T-helper 17 cell (primary cell): ENCODE measurements around the gene BICD1. TPM values are rescaled to one million over a fixed set of nuclear protein-coding genes. Genes with fewer than 3 reads are reported as not detected.
A peak's percentile ranks its signal among the peaks of the same experiment; 100 is the strongest.

ENCODE experiments used
- ATAC-seq: fragments of 150-1000 bp; cut with Tn5 transposase; 2 replicates; pipeline ENCODE4 v1.10.0; 2021; ENCODE audit warnings: mild to moderate bottlenecking, moderate library complexity
- DNase-seq, 3 donors: peaks; one replicate each; pipeline versions ENCODE4 v3.0.0 to v3.0.0-alpha.2; 2020 to 2021
- H3K9me3 ChIP-seq: one replicate; pipeline ENCODE4 v1.7.0; 2013; ENCODE audit warnings: low read length, mild to moderate bottlenecking; ENCODE audit not compliant: control insufficient read depth, poor library complexity, severe bottlenecking
- H3K27ac Mint-ChIP-seq: one replicate; pipeline ENCODE4 v1.8.0; 2022; ENCODE audit warnings: mild to moderate bottlenecking, moderate library complexity, mixed read lengths
- H3K27me3 Mint-ChIP-seq: one replicate; pipeline ENCODE4 v1.8.0; 2022; ENCODE audit warnings: mixed read lengths
- H3K36me3 Mint-ChIP-seq: one replicate; pipeline ENCODE4 v1.8.0; 2022; ENCODE audit warnings: low read depth, mixed read lengths
- H3K4me1 Mint-ChIP-seq: one replicate; pipeline ENCODE4 v1.8.0; 2022; ENCODE audit warnings: mild to moderate bottlenecking, mixed read lengths
- H3K4me3 Mint-ChIP-seq: one replicate; pipeline ENCODE4 v1.8.0; 2022; ENCODE audit warnings: mild to moderate bottlenecking, moderate library complexity, mixed read lengths
- total RNA-seq, 4 donors: library from RNA in 2 of 4; stranded (reverse) in 2 of 4; gene quantifications; one replicate each; pipeline ENCODE4 v1.2.3 and lab custom pipeline; 2022 to 2026

BICD1 gene
- total RNA-seq, 2 donors from 2014 or later: 10.5 to 15.8 TPM

- Mint-ChIP-seq H3K4me3 (no peak overlapping the region), H3K27me3 (no peaks in the 10 kb centered on the region), H3K27ac (no peak overlapping the region), H3K4me1 (no peaks in the 10 kb centered on the region), H3K36me3 (no peaks in the 10 kb centered on the region)
- DNase-seq (no peak), ATAC-seq (no peak)
- no peaks in the 10 kb centered on the region for H3K9me3 ChIP-seq
These were observed 84.8 kb downstream of the BICD1 start for GRCh38 chr12:32191445-32191844.

GRCh38 chr12:32196250-32197198 lies 89.9 kb downstream of the BICD1 start:
- peaks cover 5% of the 10 kb centered on the region for H3K4me1 Mint-ChIP-seq
- DNase-seq (no peak), ATAC-seq (no peak)
- no peaks in the 10 kb centered on the region for H3K27me3 Mint-ChIP-seq
- no peak overlapping the region for H3K27ac Mint-ChIP-seq
- H3K36me3 Mint-ChIP-seq: no peaks in the 10 kb centered on the region
- no peak overlapping the region for H3K4me3 Mint-ChIP-seq
- no peaks in the 10 kb centered on the region for H3K9me3 ChIP-seq

DNA sequence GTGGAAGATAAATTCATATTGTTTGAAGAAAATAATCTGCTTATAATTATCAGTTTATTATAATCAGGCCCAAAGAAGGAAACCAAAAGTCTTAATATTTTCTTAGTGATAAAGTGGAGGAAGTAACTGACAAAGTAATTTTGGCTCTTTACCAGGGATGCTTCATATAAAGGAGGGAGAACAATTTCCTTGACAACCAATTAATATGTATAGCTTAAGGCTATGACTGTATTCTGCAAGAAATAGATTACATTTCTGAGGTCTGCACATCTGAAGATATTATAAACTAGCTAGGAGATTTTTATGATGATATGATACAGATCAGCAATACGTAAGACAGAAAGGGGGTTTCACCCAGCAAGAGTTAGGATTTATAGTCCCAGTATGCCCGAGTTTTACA lies 90.8 kb downstream of the BICD1 start:
- Mint-ChIP-seq H3K27me3 (no peaks in the 10 kb centered on the region), H3K4me1 (peaks cover 5% of the 10 kb centered on the region), H3K27ac (no peak overlapping the region), H3K4me3 (no peak overlapping the region), H3K36me3 (no peaks in the 10 kb centered on the region)
- ATAC-seq (no peak), DNase-seq (no peak)
- no peaks in the 10 kb centered on the region for H3K9me3 ChIP-seq

DNA sequence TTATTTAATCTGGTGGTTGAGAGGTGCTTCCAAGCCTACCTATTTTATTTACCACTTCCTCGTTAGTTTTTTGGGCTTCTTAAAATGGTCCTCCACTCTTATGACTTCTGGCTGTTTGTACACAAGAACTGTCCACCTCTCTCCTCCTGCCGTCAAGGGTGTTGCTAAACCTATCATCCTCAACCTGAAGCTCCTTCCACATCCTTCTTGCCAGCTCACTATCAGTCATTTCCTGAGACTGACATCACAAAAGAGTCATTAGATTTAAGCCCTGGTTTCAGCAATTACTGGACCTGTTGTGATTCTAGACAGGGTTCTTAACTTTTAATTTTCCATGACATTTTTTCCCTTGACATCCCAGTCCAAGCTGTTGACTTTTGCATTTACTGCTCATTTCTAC lies 91.9 kb downstream of the BICD1 start:
- H3K9me3 ChIP-seq: no peaks in the 10 kb centered on the region
- Mint-ChIP-seq H3K27ac (peak overlapping the region; percentile 3), H3K4me1 (peaks cover 5% of the 10 kb centered on the region), H3K36me3 (peaks cover 2% of the 10 kb centered on the region), H3K27me3 (no peaks in the 10 kb centered on the region), H3K4me3 (no peak overlapping the region)
- ATAC-seq (no peak), DNase-seq (no peak)

DNA sequence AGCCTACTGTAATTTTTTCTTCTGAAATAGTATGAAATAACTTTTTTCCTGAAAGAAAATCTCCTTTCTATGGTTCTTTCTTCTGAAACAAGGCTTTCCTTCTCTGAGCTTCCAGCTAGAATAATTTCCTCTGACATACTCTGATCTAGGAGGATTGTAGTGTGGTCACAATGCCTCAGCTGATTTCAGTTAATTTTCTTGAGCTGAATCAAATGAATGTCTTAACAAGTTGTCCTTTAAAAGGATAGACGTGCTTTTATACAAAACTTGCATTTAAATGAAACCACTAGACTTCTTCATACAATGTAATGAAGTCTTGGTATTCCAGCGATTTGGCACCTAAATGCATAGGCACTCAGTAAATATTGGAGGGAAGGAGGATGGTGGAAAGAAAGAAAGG lies 94.4 kb downstream of the BICD1 start:
- DNase-seq (no peak), ATAC-seq (no peak)
- H3K4me1 Mint-ChIP-seq: peaks cover 8% of the 10 kb centered on the region
- H3K27ac Mint-ChIP-seq: no peak overlapping the region
- no peaks in the 10 kb centered on the region for H3K9me3 ChIP-seq
- H3K36me3 Mint-ChIP-seq: peaks cover 5% of the 10 kb centered on the region
- H3K27me3 Mint-ChIP-seq: no peaks in the 10 kb centered on the region
- no peak overlapping the region for H3K4me3 Mint-ChIP-seq

GRCh38 chr12:32201976-32202375 lies 95.3 kb downstream of the BICD1 start:
- Mint-ChIP-seq H3K36me3 (peaks cover 5% of the 10 kb centered on the region), H3K4me3 (no peak overlapping the region), H3K4me1 (peaks cover 8% of the 10 kb centered on the region), H3K27ac (no peak overlapping the region), H3K27me3 (no peaks in the 10 kb centered on the region)
- ATAC-seq (no peak), DNase-seq (no peak)
- H3K9me3 ChIP-seq: no peaks in the 10 kb centered on the region

- Mint-ChIP-seq H3K4me3 (no peak overlapping the region), H3K36me3 (peaks cover 5% of the 10 kb centered on the region), H3K27me3 (no peaks in the 10 kb centered on the region), H3K4me1 (peaks cover 4% of the 10 kb centered on the region), H3K27ac (no peak overlapping the region)
- H3K9me3 ChIP-seq: no peaks in the 10 kb centered on the region
- DNase-seq (no peak), ATAC-seq (no peak)
These were observed 99.1 kb downstream of the BICD1 start for GRCh38 chr12:32205731-32206130.

- H3K27ac Mint-ChIP-seq: no peak overlapping the region
- peaks cover 4% of the 10 kb centered on the region for H3K4me1 Mint-ChIP-seq
- no peaks in the 10 kb centered on the region for H3K9me3 ChIP-seq
- no peaks in the 10 kb centered on the region for H3K27me3 Mint-ChIP-seq
- H3K4me3 Mint-ChIP-seq: no peak overlapping the region
- DNase-seq: no peak
- H3K36me3 Mint-ChIP-seq: peaks cover 3% of the 10 kb centered on the region
- no peak for ATAC-seq
These were observed 101.7 kb downstream of the BICD1 start for GRCh38 chr12:32208355-32208754.

- Mint-ChIP-seq H3K4me1 (peaks cover 2% of the 10 kb centered on the region), H3K36me3 (peaks cover 2% of the 10 kb centered on the region), H3K27ac (no peak overlapping the region), H3K27me3 (no peaks in the 10 kb centered on the region), H3K4me3 (no peak overlapping the region)
- ATAC-seq (no peak), DNase-seq (no peak)
- H3K9me3 ChIP-seq: no peaks in the 10 kb centered on the region
These were observed 104.6 kb downstream of the BICD1 start for GRCh38 chr12:32211066-32211899.

GRCh38 chr12:32211900-32212156 lies 105.2 kb downstream of the BICD1 start:
- Mint-ChIP-seq H3K4me3 (no peak overlapping the region), H3K4me1 (peaks cover 2% of the 10 kb centered on the region), H3K27me3 (no peaks in the 10 kb centered on the region), H3K27ac (no peak overlapping the region), H3K36me3 (peaks cover 3% of the 10 kb centered on the region)
- DNase-seq (no peak), ATAC-seq (no peak)
- no peaks in the 10 kb centered on the region for H3K9me3 ChIP-seq

DNA sequence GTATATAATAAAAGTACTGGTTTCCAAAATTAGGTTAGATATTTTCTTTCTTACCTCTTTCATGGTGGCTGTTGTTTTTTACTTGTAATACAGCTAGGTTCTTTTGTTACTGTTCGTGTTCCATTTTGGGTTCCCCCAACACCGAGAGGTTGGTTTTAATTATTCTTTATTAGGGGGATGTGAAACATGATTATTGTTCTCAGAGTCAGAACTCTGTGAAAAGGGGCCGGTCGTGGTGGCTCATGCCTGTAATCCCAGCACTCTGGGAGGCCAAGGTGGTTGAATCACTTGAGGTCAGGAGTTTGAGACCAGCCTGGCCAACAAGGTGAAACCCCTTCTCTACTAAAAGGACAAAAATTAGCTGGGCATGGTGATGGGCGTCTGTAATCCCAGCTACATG lies 108.1 kb downstream of the BICD1 start:
- no peak for ATAC-seq
- Mint-ChIP-seq H3K4me3 (no peak overlapping the region), H3K36me3 (peaks cover 3% of the 10 kb centered on the region), H3K27ac (peak overlapping the region; percentile 29), H3K27me3 (no peaks in the 10 kb centered on the region), H3K4me1 (peaks cover 2% of the 10 kb centered on the region)
- H3K9me3 ChIP-seq: no peaks in the 10 kb centered on the region
- DNase-seq: no peak

GRCh38 chr12:32217354-32218310 lies 111.0 kb downstream of the BICD1 start:
- no peaks in the 10 kb centered on the region for H3K27me3 Mint-ChIP-seq
- no peaks in the 10 kb centered on the region for H3K9me3 ChIP-seq
- H3K36me3 Mint-ChIP-seq: peaks cover 3% of the 10 kb centered on the region
- H3K4me3 Mint-ChIP-seq: no peak overlapping the region
- H3K27ac Mint-ChIP-seq: no peak overlapping the region
- no peak for DNase-seq
- no peak for ATAC-seq
- peaks cover 2% of the 10 kb centered on the region for H3K4me1 Mint-ChIP-seq

GRCh38 chr12:32223941-32224340 lies 117.3 kb downstream of the BICD1 start:
- Mint-ChIP-seq H3K4me3 (no peak overlapping the region), H3K36me3 (no peaks in the 10 kb centered on the region), H3K27ac (no peak overlapping the region), H3K4me1 (no peaks in the 10 kb centered on the region), H3K27me3 (no peaks in the 10 kb centered on the region)
- no peak for ATAC-seq
- no peaks in the 10 kb centered on the region for H3K9me3 ChIP-seq
- DNase-seq: no peak
